Measurements from ENCODE around the gene SEMA3B. TPM values are rescaled to one million over a fixed set of nuclear protein-coding genes. Genes with fewer than 3 reads are reported as not detected.

Gene SEMA3B
- total and polyA plus RNA-seq, 2 of the 4 experiments (the other 2 are of a cell fraction), result 4.3 to 29.3 TPM

DNA sequence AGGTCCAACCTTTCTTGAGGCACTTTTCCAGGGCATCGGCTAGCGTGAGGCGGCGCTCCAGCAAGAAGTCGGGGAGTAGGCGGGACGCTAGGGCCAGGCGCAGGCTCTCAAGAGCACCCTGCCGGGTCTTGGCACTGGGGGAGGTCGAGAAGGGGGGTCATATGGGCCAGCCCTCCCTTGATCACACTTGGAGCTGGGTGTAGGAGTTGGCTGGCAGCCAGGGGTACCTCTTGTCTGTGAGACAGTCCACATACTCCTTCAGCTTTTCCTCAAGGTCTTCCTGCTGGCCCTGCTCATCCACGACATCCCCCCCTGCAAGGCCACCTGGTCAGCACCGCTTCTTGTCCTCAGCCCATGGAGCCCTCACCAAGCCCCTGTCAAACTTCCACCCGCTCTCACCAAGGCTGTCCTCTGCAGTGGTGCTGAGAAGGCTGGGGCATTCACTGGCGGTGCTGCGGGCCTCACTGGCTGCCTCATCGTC lies 21.3 kb downstream of the SEMA3B start:
- no peaks in the 10 kb centered on the region; the same call in 1 of the 2 replicates for H3K9me1 ChIP-seq (ENCODE audit: insufficient read depth, low read length)
- H3K18ac ChIP-seq (ENCODE audit: low read depth, low read length), result no peak overlapping the region
- BruUV-seq (replicated peaks), result no TSS peak
- no peaks in the 10 kb centered on the region for H3K27me3 ChIP-seq (ENCODE audit: control insufficient read depth, insufficient read depth, low read length)
- no peaks in the 10 kb centered on the region; the same call in 1 of the 2 replicates for H4K20me1 ChIP-seq (ENCODE audit: insufficient read depth, low read length)
- H2BK20ac ChIP-seq (ENCODE audit: low read depth, low read length), result no peak overlapping the region
- no peak overlapping the region for H2BK15ac ChIP-seq (ENCODE audit: low read depth, low read length)
- H3K4me1 ChIP-seq (ENCODE audit: control insufficient read depth, insufficient read depth, low read length), result peaks cover 8% of the 10 kb centered on the region
- H3K36me3 ChIP-seq (ENCODE audit: control insufficient read depth, insufficient read depth, low read length), result peaks cover 34% of the 10 kb centered on the region
- 100% methylated on average over 1 of the region's 16 CpGs; no CpG with 5 or more reads in 1 of the 2 experiments for WGBS, 2 experiments (ENCODE audit: extremely low coverage in 2 of 2, insufficient read length in 1 of 2)
- H3K4ac ChIP-seq (ENCODE audit: low read depth, low read length), result no peak overlapping the region
- no peak overlapping the region for H3K4me3 ChIP-seq (ENCODE audit: insufficient read depth, low read depth, low read length)
- no peak overlapping the region for H3K27ac ChIP-seq (ENCODE audit: insufficient read depth, low read length)
- H2BK120ac ChIP-seq (ENCODE audit: low read depth, low read length), result no peak overlapping the region
- POLR2A ChIA-PET (ENCODE audit: unreplicated experiment), result no interaction called here
- TF ChIP-seq BHLHE40 (IDR thresholded peaks at IDR 0.05; ENCODE audit: low read depth, low read length) (no peak), RAD21 (IDR thresholded peaks at IDR 0.05; ENCODE audit: low read length) (no peak), MAFK (IDR thresholded peaks at IDR 0.05; ENCODE audit: low read depth, low read length) (no peak), CEBPB (IDR thresholded peaks at IDR 0.05; ENCODE audit: low read depth, low read length) (no peak), NFE2L2 (IDR thresholded peaks at IDR 0.05; ENCODE audit: low read depth, low read length) (no peak), POLR2A (IDR thresholded peaks at IDR 0.05; ENCODE audit: low read depth, low read length) (no peak)
- TF ChIP-seq, protein P1, sequence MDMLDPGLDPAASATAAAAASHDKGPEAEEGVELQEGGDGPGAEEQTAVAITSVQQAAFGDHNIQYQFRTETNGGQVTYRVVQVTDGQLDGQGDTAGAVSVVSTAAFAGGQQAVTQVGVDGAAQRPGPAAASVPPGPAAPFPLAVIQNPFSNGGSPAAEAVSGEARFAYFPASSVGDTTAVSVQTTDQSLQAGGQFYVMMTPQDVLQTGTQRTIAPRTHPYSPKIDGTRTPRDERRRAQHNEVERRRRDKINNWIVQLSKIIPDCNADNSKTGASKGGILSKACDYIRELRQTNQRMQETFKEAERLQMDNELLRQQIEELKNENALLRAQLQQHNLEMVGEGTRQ (IDR thresholded peaks at IDR 0.05; ENCODE audit: low read depth, low read length), result no peak
- TF ChIP-seq, protein P2, sequence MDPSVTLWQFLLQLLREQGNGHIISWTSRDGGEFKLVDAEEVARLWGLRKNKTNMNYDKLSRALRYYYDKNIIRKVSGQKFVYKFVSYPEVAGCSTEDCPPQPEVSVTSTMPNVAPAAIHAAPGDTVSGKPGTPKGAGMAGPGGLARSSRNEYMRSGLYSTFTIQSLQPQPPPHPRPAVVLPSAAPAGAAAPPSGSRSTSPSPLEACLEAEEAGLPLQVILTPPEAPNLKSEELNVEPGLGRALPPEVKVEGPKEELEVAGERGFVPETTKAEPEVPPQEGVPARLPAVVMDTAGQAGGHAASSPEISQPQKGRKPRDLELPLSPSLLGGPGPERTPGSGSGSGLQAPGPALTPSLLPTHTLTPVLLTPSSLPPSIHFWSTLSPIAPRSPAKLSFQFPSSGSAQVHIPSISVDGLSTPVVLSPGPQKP (IDR thresholded peaks at IDR 0.05; ENCODE audit: borderline replicate concordance, low read depth, low read length), result no peak
- no peak overlapping the region for H3K56ac ChIP-seq (ENCODE audit: extremely low read depth, insufficient read depth, low read length)
- dilution Hi-C loops (cut with HindIII; ENCODE audit: low sequenced_read_pairs, unreplicated experiment) (no loop called here), in situ Hi-C loops (cut with MboI; ENCODE audit: low sequenced_read_pairs) (no loop called here), intact Hi-C loops (cut with micrococcal nuclease) (no loop called here)
- no peak for ATAC-seq (ENCODE audit: low read depth)
- no peak overlapping the region for H3K9ac ChIP-seq (ENCODE audit: low read depth, low read length)
- H4K5ac ChIP-seq (ENCODE audit: low read depth, low read length), result no peak overlapping the region
- H2AK9ac ChIP-seq (replicated peaks; ENCODE audit: low read depth, low read length, poor library complexity), result no peak overlapping the region
- H3K4me2 ChIP-seq (ENCODE audit: low read depth, low read length), result no peak overlapping the region
- H4K91ac ChIP-seq (ENCODE audit: insufficient read depth, low read depth, low read length), result no peak overlapping the region
- CTCF ChIA-PET, result no interaction called here
- no peak overlapping the region for H3K23ac ChIP-seq (ENCODE audit: low read depth, low read length)
- no peaks in the 10 kb centered on the region for H3K9me3 ChIP-seq (ENCODE audit: control insufficient read depth, insufficient read depth, low read length)
- H3K14ac ChIP-seq (replicated peaks; ENCODE audit: low read depth, low read length), result no peak overlapping the region
- H3K79me1 ChIP-seq (ENCODE audit: low read depth in 1 of 2, low read length in 2 of 2), result peaks cover 14 to 31% of the 10 kb centered on the region in 2 experiments
- H2BK5ac ChIP-seq (ENCODE audit: low read depth, low read length, poor library complexity, severe bottlenecking), result no peak overlapping the region
- DNase-seq, result no peak
- H2AFZ ChIP-seq (replicated peaks; ENCODE audit: low read length, poor library complexity), result no peak overlapping the region
- no peak overlapping the region for H4K8ac ChIP-seq (ENCODE audit: low read depth in 2 of 2, low read length in 2 of 2)
- H2AK5ac ChIP-seq (ENCODE audit: low read depth, low read length), result no peak overlapping the region
